Measurements from ENCODE around the gene PLEKHN1.

Gene PLEKHN1

DNA sequence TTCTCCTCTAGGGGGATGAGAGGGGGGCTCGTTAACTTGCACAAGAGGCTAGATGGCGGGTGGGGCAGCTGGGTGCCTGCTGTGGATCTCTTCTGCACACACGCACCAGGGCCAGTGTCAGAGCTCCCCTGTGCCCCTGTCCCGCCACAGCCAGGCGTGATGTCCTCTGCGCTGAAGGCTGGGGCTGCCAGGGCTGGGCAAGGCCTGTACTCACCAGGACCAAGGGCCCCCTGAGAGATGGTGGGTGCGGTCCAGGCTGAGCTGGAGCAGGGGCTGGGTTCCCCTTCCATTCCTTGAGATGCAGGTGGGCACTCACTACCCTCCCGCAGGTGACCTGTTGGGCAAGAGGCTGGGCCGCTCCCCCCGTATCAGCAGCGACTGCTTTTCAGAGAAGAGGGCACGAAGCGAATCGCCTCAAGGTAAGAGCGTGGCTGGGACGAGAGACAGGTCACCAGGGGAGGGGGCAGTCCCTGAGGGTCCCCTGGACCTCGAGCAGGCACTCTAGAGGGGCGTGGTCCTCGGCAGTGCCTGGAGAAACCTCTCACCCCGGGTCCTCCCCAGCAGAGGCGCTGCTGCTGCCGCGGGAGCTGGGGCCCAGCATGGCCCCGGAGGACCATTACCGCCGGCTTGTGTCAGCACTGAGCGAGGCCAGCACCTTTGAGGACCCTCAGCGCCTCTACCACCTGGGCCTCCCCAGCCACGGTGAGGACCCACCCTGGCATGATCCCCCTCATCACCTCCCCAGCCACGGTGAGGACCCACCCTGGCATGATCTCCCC lies 27.4 kb upstream of the PLEKHN1 start:
- Histone ChIP-seq H3K27me3 (ENCODE audit: control insufficient read depth, insufficient read depth, low read length) (peaks cover 89% of the 10 kb centered on the region), H3K36me3 (ENCODE audit: control insufficient read depth, insufficient read depth, low read length) (no peaks in the 10 kb centered on the region), H3K4me1 (ENCODE audit: control insufficient read depth, insufficient read depth, low read length) (peaks cover 46% of the 10 kb centered on the region), H3K27ac (ENCODE audit: low read depth, low read length) (no peak overlapping the region), H3K4me3 (ENCODE audit: low read depth, low read length) (0 out of 2 replicates have a peak overlapping the region, but pooled peaks have one; percentile 14), H3K9ac (ENCODE audit: low read length) (no peak overlapping the region), H3K9me3 (ENCODE audit: control insufficient read depth, insufficient read depth, low read depth, low read length) (no peaks in the 10 kb centered on the region)

DNA sequence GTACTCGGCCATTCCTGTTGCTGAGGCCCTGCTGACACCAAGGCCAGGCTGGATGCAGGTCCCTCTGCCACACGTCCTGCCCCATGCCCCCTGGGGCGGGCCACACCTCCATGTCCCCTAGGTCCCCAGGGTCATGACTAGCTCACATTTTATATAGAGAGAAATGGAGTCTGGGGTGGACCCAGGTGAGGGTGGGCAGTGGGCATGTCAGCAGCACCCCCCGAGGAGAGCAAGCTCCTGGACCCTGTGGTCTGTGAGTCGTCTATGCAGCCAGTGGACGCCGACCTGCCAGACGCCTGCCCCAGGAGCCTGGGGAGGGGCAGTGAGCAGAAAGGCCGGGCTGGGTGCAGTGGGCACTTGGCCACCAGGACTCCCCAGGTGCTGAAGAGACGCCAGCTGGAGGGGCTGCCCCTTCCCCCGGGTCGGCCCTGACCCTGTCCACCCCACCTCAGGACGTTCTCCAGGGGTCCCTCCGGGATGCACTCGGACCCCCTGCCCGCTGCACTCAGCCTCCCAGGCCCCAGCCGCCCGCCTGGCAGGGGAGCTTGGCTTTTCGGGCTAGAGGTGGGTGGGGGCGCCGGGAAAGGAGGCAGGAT lies 26.7 kb upstream of the PLEKHN1 start:
- H3K9me3 ChIP-seq (ENCODE audit: control insufficient read depth, insufficient read depth, low read depth, low read length) = no peaks in the 10 kb centered on the region
- no peaks in the 10 kb centered on the region for H3K36me3 ChIP-seq (ENCODE audit: control insufficient read depth, insufficient read depth, low read length)
- no peak overlapping the region for H3K9ac ChIP-seq (ENCODE audit: low read length)
- H3K27me3 ChIP-seq (ENCODE audit: control insufficient read depth, insufficient read depth, low read length) = peaks cover 89% of the 10 kb centered on the region
- peaks cover 46% of the 10 kb centered on the region for H3K4me1 ChIP-seq (ENCODE audit: control insufficient read depth, insufficient read depth, low read length)
- H3K4me3 ChIP-seq (ENCODE audit: low read depth, low read length) = peak overlapping the region; percentile 51
- no peak overlapping the region for H3K27ac ChIP-seq (ENCODE audit: low read depth, low read length)

DNA sequence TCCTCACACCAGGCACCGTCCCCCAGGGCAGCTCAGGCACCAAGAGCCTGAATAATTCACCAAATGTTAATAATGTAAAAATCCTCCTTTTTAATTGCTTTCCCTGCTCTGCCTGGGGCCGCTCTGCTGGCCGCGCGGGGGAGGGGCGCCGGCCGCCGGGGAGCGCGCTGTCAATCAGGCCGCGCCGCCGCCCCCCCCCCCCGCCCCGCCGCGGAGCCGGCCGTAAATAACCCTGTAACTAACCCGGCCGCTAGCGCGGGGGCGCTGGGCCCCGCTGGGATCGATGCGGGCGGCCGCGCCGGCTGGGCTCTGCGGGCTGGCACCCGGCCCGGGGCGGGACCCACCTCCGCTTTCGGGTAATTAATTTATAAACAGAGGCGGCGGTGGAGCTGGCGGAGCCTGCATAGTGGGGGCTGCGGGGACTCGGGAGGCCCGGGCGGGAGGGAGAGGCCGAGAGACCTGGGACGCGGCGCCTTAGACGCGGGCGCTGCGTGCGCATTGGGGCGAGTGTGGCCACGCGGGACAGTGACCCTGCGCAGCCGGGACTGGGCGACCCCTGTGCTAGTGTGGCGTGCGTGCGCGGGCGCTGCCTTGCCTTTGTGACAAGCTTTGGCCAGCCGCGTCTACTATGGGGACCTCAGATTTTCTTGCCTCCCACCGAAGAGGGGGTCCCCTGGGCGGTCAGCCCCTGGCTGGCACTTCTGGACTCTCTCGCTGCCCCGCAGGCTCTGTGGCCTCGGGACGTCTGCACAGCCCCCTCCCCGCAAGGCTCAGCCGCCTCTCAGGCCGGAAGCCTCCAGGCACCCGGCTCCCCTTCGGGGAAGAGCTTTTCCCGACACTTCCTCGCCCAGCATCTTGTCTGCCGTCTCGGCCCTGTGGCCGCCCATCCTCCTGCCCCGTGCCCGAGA lies 25.9 kb upstream of the PLEKHN1 start:
- H3K4me1 ChIP-seq (ENCODE audit: control insufficient read depth, insufficient read depth, low read length) = peaks cover 40% of the 10 kb centered on the region

DNA sequence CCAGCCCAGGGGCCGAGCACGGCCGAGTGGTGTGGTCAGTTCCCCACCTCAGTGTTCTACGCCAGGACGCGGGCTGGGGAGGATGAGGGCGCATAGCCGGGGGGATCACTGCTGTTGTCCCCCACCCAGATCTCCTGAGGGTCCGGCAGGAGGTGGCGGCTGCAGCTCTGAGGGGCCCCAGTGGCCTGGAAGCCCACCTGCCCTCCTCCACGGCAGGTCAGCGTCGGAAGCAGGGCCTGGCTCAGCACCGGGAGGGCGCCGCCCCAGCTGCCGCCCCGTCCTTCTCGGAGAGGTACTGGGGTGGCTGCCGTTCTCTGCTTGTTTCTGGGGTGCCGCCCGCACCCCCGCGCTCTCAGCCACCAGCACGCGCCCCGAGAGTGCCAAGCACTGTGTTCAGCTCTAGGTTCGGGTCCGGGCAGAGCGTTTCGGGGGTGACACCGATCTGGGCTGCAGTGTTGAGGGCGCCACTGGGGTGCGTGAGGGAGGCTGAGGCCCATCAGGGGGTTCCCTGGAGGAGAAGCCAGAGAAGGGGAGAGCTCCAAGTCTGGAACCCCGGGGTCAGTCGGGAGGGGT lies 25.2 kb upstream of the PLEKHN1 start:
- H3K27me3 ChIP-seq (ENCODE audit: control insufficient read depth, insufficient read depth, low read length) = peaks cover 74% of the 10 kb centered on the region
- peak overlapping the region; percentile 82 for H3K9ac ChIP-seq (ENCODE audit: low read length)
- H3K4me3 ChIP-seq (ENCODE audit: low read depth, low read length) = peak overlapping the region; percentile 56
- H3K9me3 ChIP-seq (ENCODE audit: control insufficient read depth, insufficient read depth, low read depth, low read length) = no peaks in the 10 kb centered on the region
- peaks cover 37% of the 10 kb centered on the region for H3K4me1 ChIP-seq (ENCODE audit: control insufficient read depth, insufficient read depth, low read length)
- H3K36me3 ChIP-seq (ENCODE audit: control insufficient read depth, insufficient read depth, low read length) = peaks cover 13% of the 10 kb centered on the region
- H3K27ac ChIP-seq (ENCODE audit: low read depth, low read length) = no peak overlapping the region

More for the DNA sequence above, 25.9 kb upstream of the PLEKHN1 start:
- no peak overlapping the region for H3K27ac ChIP-seq (ENCODE audit: low read depth, low read length)
- H3K9me3 ChIP-seq (ENCODE audit: control insufficient read depth, insufficient read depth, low read depth, low read length) = no peaks in the 10 kb centered on the region
- peaks cover 82% of the 10 kb centered on the region for H3K27me3 ChIP-seq (ENCODE audit: control insufficient read depth, insufficient read depth, low read length)
- H3K9ac ChIP-seq (ENCODE audit: low read length) = peak overlapping the region; percentile 82
- peak overlapping the region; percentile 56 for H3K4me3 ChIP-seq (ENCODE audit: low read depth, low read length)
- peaks cover 5% of the 10 kb centered on the region for H3K36me3 ChIP-seq (ENCODE audit: control insufficient read depth, insufficient read depth, low read length)

DNA sequence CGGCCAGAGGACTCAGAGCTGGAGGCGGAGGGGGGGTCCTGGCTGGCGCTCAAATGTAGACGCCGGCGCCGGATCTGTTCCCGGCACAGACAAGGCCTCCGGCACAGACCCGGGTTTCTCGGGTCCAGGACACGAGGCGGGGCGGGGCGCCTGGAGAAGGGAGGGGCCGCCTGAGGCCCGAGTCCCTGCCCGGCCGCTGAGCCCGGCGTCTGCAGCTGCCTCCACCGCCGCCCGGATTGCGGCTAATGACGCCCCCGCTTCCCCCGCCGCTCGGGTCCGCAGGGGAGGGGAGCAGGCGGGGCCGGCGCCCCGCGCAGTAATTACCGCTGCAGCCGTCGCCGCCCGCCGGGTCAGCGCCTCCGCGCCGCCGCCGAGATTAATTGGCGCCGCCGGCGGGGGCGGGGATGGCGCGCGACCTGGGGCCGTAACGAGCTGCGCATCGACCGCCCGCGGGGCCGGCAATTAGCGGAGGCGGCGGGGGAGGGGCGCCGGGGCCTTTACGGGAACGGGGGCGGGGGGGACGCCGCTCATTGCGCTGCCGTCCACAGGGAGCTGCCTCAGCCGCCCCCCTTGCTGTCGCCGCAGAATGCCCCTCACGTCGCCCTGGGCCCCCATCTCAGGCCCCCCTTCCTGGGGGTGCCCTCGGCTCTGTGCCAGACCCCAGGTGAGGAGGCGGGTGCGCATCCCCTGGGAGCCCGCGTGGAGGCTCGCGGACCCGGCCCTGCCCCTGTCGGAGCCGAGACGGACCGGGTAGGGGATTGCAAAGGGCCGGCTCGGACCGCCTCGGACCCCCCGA lies 24.5 kb upstream of the PLEKHN1 start:
- Histone ChIP-seq H3K27me3 (ENCODE audit: control insufficient read depth, insufficient read depth, low read length) (peaks cover 68% of the 10 kb centered on the region), H3K36me3 (ENCODE audit: control insufficient read depth, insufficient read depth, low read length) (peaks cover 20% of the 10 kb centered on the region), H3K4me1 (ENCODE audit: control insufficient read depth, insufficient read depth, low read length) (peaks cover 36% of the 10 kb centered on the region), H3K27ac (ENCODE audit: low read depth, low read length) (no peak overlapping the region), H3K9ac (ENCODE audit: low read length) (peak overlapping the region; percentile 82), H3K9me3 (ENCODE audit: control insufficient read depth, insufficient read depth, low read depth, low read length) (no peaks in the 10 kb centered on the region), H3K4me3 (ENCODE audit: low read depth, low read length) (peak overlapping the region; percentile 56)

DNA sequence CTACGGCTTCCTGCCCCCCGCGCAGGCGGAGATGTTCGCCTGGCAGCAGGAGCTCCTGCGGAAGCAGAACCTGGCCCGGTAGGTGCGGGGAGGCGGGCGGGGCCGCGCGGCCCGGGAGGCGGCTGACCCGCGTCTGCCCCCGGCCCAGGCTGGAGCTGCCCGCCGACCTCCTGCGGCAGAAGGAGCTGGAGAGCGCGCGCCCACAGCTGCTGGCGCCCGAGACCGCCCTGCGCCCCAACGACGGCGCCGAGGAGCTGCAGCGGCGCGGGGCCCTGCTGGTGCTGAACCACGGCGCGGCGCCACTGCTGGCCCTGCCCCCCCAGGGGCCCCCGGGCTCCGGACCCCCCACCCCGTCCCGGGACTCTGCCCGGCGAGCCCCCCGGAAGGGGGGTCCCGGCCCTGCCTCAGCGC lies 23.9 kb upstream of the PLEKHN1 start:
- Histone ChIP-seq H3K4me1 (ENCODE audit: control insufficient read depth, insufficient read depth, low read length) (peaks cover 34% of the 10 kb centered on the region), H3K27me3 (ENCODE audit: control insufficient read depth, insufficient read depth, low read length) (peaks cover 61% of the 10 kb centered on the region), H3K36me3 (ENCODE audit: control insufficient read depth, insufficient read depth, low read length) (peaks cover 26% of the 10 kb centered on the region), H3K27ac (ENCODE audit: low read depth, low read length) (no peak overlapping the region), H3K9ac (ENCODE audit: low read length) (no peak overlapping the region), H3K9me3 (ENCODE audit: control insufficient read depth, insufficient read depth, low read depth, low read length) (no peaks in the 10 kb centered on the region), H3K4me3 (ENCODE audit: low read depth, low read length) (peak overlapping the region; percentile 56)

DNA sequence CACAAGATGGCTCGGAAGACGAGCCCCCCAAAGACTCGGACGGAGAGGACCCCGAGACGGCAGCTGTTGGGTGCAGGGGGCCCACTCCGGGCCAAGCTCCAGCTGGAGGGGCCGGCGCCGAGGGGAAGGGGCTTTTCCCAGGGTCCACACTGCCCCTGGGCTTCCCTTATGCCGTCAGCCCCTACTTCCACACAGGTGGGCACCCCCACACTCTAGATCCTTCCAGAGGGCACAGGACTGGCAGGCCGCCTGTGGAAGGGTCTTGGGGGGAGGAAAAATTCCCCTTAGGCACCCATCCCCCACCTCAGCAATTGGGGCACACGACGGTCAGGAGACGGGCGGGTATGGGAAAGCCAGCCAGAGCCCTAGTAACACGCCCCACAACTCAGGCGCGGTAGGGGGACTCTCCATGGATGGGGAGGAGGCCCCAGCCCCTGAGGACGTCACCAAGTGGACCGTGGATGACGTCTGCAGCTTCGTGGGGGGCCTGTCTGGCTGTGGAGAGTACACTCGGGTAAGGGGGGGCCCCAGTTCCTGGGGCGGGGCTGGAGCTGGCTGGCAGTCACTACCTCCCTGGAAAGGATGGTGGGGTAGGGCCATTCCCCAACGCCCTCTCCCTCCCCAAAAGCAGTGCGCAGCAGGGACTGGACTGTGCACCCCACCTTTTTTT lies 23.3 kb upstream of the PLEKHN1 start:
- Histone ChIP-seq H3K27me3 (ENCODE audit: control insufficient read depth, insufficient read depth, low read length) (peaks cover 55% of the 10 kb centered on the region), H3K4me3 (ENCODE audit: low read depth, low read length) (peak overlapping the region; percentile 56), H3K36me3 (ENCODE audit: control insufficient read depth, insufficient read depth, low read length) (peaks cover 32% of the 10 kb centered on the region), H3K9ac (ENCODE audit: low read length) (no peak overlapping the region), H3K4me1 (ENCODE audit: control insufficient read depth, insufficient read depth, low read length) (peaks cover 34% of the 10 kb centered on the region), H3K27ac (ENCODE audit: low read depth, low read length) (no peak overlapping the region), H3K9me3 (ENCODE audit: control insufficient read depth, insufficient read depth, low read depth, low read length) (no peaks in the 10 kb centered on the region)

DNA sequence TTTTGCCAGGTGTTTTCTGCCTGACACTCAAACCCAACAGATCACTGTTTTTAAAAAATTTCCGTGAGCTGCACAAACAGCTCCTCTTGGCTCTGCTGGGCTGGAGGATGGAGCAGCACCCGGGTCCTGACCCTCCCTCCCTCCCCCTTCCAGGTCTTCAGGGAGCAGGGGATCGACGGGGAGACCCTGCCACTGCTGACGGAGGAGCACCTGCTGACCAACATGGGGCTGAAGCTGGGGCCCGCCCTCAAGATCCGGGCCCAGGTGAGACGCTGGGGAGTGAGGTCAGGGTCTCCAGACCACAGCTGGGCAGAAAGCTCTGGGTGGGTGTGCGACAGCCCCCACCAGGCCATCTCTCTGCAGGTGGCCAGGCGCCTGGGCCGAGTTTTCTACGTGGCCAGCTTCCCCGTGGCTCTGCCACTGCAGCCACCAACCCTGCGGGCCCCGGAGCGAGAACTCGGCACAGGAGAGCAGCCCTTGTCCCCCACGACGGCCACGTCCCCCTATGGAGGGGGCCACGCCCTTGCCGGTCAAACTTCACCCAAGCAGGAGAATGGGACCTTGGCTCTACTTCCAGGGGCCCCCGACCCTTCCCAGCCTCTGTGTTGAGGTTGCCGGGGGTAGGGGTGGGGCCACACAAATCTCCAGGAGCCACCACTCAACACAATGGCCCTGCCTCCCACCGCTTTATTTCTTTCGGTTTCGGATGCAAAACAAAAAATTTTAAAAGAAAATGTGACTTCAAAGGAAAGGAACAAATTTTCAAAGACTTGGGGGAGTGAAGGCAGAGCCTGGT lies 22.5 kb upstream of the PLEKHN1 start:
- H3K36me3 ChIP-seq (ENCODE audit: control insufficient read depth, insufficient read depth, low read length) = peaks cover 39% of the 10 kb centered on the region
- no peak overlapping the region for H3K4me3 ChIP-seq (ENCODE audit: low read depth, low read length)
- H3K27ac ChIP-seq (ENCODE audit: low read depth, low read length) = no peak overlapping the region
- no peaks in the 10 kb centered on the region for H3K9me3 ChIP-seq (ENCODE audit: control insufficient read depth, insufficient read depth, low read depth, low read length)
- H3K27me3 ChIP-seq (ENCODE audit: control insufficient read depth, insufficient read depth, low read length) = peaks cover 48% of the 10 kb centered on the region
- H3K9ac ChIP-seq (ENCODE audit: low read length) = no peak overlapping the region
- H3K4me1 ChIP-seq (ENCODE audit: control insufficient read depth, insufficient read depth, low read length) = peaks cover 26% of the 10 kb centered on the region
